Uterus (tissue), 4 donors: ENCODE data around the gene RAP1GAP. TPM values are rescaled to one million over a fixed set of nuclear protein-coding genes. Genes with fewer than 3 reads are reported as not detected.

Source experiments
- DNase-seq, 2 donors: peaks; one replicate each; pipeline ENCODE4 v3.0.0-alpha.2; 2019 to 2020
- H3K27ac ChIP-seq, 2 donors: fragments of 200-600 bp; sonication (generic); 1 replicate in 1 of 2; 2 replicates in 1 of 2; pipeline ENCODE4 v1.5.1; 2016 to 2018
- H3K27me3 ChIP-seq, 2 donors: fragments of 200-600 bp; sonication (generic); one replicate each; pipeline ENCODE4 v1.5.1; 2018 to 2019; ENCODE audit warnings: control low read depth in 1 of 2
- H3K36me3 ChIP-seq, 2 donors: fragments of 200-600 bp; sonication (generic); one replicate each; pipeline ENCODE4 v1.5.1; 2019; ENCODE audit warnings: control low read depth in 1 of 2
- H3K4me1 ChIP-seq, 2 donors: fragments of 200-600 bp; sonication (generic); one replicate each; pipeline ENCODE4 v1.5.1; 2018 to 2019; ENCODE audit warnings: control low read depth in 1 of 2
- H3K4me3 ChIP-seq, 2 donors: fragments of 200-600 bp; sonication (generic); 1 replicate in 1 of 2; 2 replicates in 1 of 2; pipeline ENCODE4 v1.5.1; 2018 to 2019; ENCODE audit warnings: mild to moderate bottlenecking in 1 of 2
- H3K9me3 ChIP-seq, 2 donors: fragments of 200-600 bp; sonication (generic); one replicate each; pipeline ENCODE4 v1.5.1; 2019; ENCODE audit warnings: control low read depth in 1 of 2
- POLR2A ChIP-seq, 2 donors: fragments of 450-650 bp; IDR thresholded peaks; one replicate each; pipeline ENCODE4 v1.6.1; 2016; ENCODE audit warnings: antibody characterized with exemption in 2 of 2, mild to moderate bottlenecking in 1 of 2, moderate library complexity in 1 of 2
- intact Hi-C: fragments of 100-400 bp; cut with DNase I; formaldehyde crosslinking; loops from one replicate; pipeline ENCODE4 v1.15.1; 2023; ENCODE audit warnings: low total_unique reads
- total RNA-seq, 4 donors: library from RNA; depleted of rRNA in 3 of 4; stranded (reverse); fragments of >200 nt in 3 of 4; gene quantifications; one replicate each; pipeline versions ENCODE4 v1.1.0 to v1.2.4, GENCODE V29; 2014 to 2023
- TF ChIP-seq, protein P1 (sequence below), 4 experiments: fragments of 200-600 bp in 2 of 4; fragments of 450-650 bp in 2 of 4; sonication (generic) in 2 of 4; IDR thresholded peaks; one replicate each; pipeline ENCODE4 v1.5.1; 2016 to 2019; ENCODE audit warnings: antibody characterized with exemption in 4 of 4, mild to moderate bottlenecking in 2 of 4, moderate library complexity in 1 of 4
- donor health status: DM: yes; HTN: yes; CAD: no.

The RAP1GAP gene
- total RNA-seq, 4 donors from 2014 or later: 0.18 to 6.9 TPM; not detected in 2

- no peak overlapping the region for H3K27ac ChIP-seq
- H3K27me3 ChIP-seq: no peaks in the 10 kb centered on the region
- H3K9me3 ChIP-seq: no peaks in the 10 kb centered on the region
- TF ChIP-seq, protein P1, sequence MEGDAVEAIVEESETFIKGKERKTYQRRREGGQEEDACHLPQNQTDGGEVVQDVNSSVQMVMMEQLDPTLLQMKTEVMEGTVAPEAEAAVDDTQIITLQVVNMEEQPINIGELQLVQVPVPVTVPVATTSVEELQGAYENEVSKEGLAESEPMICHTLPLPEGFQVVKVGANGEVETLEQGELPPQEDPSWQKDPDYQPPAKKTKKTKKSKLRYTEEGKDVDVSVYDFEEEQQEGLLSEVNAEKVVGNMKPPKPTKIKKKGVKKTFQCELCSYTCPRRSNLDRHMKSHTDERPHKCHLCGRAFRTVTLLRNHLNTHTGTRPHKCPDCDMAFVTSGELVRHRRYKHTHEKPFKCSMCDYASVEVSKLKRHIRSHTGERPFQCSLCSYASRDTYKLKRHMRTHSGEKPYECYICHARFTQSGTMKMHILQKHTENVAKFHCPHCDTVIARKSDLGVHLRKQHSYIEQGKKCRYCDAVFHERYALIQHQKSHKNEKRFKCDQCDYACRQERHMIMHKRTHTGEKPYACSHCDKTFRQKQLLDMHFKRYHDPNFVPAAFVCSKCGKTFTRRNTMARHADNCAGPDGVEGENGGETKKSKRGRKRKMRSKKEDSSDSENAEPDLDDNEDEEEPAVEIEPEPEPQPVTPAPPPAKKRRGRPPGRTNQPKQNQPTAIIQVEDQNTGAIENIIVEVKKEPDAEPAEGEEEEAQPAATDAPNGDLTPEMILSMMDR (IDR thresholded peaks at IDR 0.05): no peak
- no peak for TF ChIP-seq POLR2A (IDR thresholded peaks at IDR 0.05)
- intact Hi-C loops: no loop called here
- H3K36me3 ChIP-seq: no peaks in the 10 kb centered on the region
- H3K4me1 ChIP-seq: no peaks in the 10 kb centered on the region
- no peak overlapping the region for H3K4me3 ChIP-seq
- no peak for DNase-seq
These were observed 72.5 kb downstream of the RAP1GAP start for GRCh38 chr1:21596628-21597027.

DNA sequence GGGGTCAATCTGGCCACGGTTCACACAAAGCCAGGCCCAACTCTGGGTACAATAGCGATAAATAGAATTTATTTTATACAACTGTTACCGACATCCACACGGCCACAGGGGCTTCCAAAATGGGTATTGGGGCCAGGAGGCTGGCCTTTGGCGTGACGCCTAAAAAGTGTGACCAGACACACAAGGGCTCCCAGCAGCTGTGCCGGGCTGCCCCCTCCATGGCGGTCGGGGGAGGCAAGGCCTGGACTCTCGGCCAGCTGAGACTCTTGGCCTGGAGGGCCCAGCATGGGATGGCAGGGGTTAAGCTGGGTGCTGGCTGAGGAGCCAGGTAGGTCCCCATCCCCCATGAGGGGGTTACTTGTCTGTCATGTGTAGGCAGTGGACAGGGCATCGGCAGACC, 73.0 kb downstream of the RAP1GAP start:
- Histone ChIP-seq H3K36me3 (no peaks in the 10 kb centered on the region), H3K9me3 (no peaks in the 10 kb centered on the region), H3K4me3 (no peak overlapping the region), H3K4me1 (no peaks in the 10 kb centered on the region), H3K27ac (no peak overlapping the region), H3K27me3 (no peaks in the 10 kb centered on the region)
- DNase-seq: no peak
- intact Hi-C loops: no loop called here
- no peak for TF ChIP-seq POLR2A (IDR thresholded peaks at IDR 0.05)
- TF ChIP-seq, protein P1 (IDR thresholded peaks at IDR 0.05): no peak

DNA sequence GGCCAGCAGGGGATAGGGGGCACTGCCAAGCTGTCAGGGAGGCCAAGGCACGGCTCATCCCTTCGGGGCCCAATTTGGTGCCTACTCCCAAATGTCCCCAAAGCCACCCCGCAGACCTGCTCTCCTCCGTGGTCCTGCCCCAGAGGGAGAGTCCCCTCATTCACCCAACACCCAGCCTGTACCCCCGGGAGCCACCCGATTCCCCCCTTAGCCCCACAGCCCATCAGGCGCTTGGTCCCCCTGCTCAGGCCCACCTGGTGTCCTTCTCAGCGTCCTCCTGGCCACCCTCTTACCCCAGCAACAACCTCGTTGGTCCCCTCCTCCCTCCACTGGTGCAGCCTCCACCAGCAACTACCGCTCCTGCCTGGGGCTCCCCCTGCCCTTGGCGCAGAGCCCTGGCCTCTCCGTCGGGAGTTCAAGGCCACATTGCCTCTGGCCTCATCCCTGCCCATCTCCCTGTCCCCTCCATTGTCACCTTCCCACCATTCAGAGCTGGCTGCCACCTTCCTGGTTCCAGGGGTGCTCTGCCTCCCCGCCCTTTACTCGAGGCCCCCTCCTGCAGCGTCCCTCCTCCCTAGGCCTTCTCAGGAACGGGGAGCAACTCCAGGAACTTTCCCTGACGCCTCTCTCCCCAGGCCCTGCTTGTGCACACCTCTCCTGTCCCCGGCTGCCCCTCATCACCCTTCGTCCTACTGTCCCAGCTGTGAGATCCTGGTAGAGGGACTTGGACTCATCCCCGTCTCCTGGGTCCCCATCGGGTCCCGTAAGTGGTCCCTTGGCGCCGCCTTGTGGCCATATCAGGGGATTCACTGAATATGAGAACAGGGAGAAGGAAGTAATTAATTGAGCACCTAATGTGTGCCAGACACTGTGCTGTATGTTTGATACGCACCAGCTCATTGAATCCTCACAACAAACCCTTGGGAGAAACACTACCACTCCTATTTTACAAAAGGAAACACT, 73.9 kb downstream of the RAP1GAP start:
- Histone ChIP-seq H3K4me1 (no peaks in the 10 kb centered on the region), H3K4me3 (no peak overlapping the region), H3K27me3 (no peaks in the 10 kb centered on the region), H3K36me3 (no peaks in the 10 kb centered on the region), H3K9me3 (no peaks in the 10 kb centered on the region), H3K27ac (no peak overlapping the region)
- TF ChIP-seq, protein P1 (IDR thresholded peaks at IDR 0.05): peak in 3 of 4 experiments; percentile 8 to 53 (median 45)
- TF ChIP-seq POLR2A (IDR thresholded peaks at IDR 0.05): no peak
- intact Hi-C loops: no loop called here
- DNase-seq: no peak

DNA sequence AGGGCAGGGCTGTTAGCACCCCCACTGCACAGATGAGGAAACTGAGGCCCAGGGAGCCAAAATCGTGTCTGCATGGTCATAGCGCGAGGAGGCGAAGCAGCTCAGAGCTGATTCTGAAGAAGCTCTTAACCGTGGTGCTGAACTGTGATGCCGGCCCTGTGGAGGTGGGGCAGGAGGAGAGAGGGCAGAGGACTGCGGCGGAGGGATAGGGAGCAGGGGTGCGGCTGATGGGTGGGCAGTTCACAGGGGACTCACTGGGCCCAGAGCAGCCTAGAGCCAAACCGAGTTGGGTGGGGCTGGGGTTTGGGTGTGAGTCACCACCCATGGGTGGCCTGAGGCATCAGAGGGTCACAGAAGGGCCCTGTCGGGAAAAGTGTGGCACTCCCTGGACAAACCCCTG, 74.7 kb downstream of the RAP1GAP start:
- no peaks in the 10 kb centered on the region for H3K27me3 ChIP-seq
- H3K36me3 ChIP-seq: no peaks in the 10 kb centered on the region
- no peak overlapping the region for H3K27ac ChIP-seq
- H3K9me3 ChIP-seq: no peaks in the 10 kb centered on the region
- no peak overlapping the region for H3K4me3 ChIP-seq
- no peak for DNase-seq
- H3K4me1 ChIP-seq: no peaks in the 10 kb centered on the region
- intact Hi-C loops: no loop called here
- TF ChIP-seq, protein P1 (IDR thresholded peaks at IDR 0.05): no peak
- TF ChIP-seq POLR2A (IDR thresholded peaks at IDR 0.05): no peak

GRCh38 chr1:21593231-21593630, 75.9 kb downstream of the RAP1GAP start:
- intact Hi-C loops: no loop called here
- Histone ChIP-seq H3K27me3 (no peaks in the 10 kb centered on the region), H3K4me3 (no peak overlapping the region), H3K9me3 (no peaks in the 10 kb centered on the region), H3K27ac (no peak overlapping the region), H3K4me1 (no peaks in the 10 kb centered on the region), H3K36me3 (no peaks in the 10 kb centered on the region)
- DNase-seq: no peak
- TF ChIP-seq POLR2A (IDR thresholded peaks at IDR 0.05): no peak
- TF ChIP-seq, protein P1 (IDR thresholded peaks at IDR 0.05): no peak
